ENCODE data around the gene APOB.

Gene APOB, protein sequence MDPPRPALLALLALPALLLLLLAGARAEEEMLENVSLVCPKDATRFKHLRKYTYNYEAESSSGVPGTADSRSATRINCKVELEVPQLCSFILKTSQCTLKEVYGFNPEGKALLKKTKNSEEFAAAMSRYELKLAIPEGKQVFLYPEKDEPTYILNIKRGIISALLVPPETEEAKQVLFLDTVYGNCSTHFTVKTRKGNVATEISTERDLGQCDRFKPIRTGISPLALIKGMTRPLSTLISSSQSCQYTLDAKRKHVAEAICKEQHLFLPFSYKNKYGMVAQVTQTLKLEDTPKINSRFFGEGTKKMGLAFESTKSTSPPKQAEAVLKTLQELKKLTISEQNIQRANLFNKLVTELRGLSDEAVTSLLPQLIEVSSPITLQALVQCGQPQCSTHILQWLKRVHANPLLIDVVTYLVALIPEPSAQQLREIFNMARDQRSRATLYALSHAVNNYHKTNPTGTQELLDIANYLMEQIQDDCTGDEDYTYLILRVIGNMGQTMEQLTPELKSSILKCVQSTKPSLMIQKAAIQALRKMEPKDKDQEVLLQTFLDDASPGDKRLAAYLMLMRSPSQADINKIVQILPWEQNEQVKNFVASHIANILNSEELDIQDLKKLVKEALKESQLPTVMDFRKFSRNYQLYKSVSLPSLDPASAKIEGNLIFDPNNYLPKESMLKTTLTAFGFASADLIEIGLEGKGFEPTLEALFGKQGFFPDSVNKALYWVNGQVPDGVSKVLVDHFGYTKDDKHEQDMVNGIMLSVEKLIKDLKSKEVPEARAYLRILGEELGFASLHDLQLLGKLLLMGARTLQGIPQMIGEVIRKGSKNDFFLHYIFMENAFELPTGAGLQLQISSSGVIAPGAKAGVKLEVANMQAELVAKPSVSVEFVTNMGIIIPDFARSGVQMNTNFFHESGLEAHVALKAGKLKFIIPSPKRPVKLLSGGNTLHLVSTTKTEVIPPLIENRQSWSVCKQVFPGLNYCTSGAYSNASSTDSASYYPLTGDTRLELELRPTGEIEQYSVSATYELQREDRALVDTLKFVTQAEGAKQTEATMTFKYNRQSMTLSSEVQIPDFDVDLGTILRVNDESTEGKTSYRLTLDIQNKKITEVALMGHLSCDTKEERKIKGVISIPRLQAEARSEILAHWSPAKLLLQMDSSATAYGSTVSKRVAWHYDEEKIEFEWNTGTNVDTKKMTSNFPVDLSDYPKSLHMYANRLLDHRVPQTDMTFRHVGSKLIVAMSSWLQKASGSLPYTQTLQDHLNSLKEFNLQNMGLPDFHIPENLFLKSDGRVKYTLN (N-terminal part only)

DNA sequence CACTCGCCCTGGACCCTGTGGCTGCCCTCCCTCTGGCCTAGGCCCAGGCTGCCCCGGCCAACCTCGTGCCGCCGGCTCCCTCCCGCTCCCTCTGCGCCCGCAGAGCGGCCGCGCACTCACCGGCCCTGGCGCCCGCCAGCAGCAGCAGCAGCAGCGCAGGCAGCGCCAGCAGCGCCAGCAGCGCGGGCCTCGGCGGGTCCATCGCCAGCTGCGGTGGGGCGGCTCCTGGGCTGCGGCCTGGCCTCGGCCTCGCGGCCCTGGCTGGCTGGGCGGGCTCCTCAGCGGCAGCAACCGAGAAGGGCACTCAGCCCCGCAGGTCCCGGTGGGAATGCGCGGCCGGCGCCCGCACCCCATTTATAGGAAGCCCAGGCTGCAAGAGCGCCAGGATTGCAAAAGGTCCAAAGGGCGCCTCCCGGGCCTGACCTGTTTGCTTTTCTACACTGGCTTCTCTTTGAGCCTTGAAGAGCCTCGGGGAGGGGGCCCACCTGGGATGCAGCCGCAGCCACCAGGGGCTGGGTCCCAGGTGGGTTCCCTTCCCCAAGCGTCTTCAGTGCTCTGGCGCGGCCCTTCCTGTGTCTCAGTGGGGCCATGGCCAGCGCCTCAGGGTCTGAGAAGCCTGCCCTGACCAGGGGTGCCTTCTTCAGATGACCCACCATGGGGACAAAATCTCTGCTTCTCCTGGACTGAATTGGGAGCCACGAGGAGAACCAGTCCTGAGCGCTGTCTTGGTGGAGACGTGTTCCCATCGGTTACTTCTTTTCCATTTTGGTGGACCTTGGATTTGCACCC lies at the start of gene APOB:
APOB (minus strand) TSS at position 330 of the 789 bp plus-strand sequence; CDS start at position 202, 128 bp downstream.
- no peak for DNase-seq (ENCODE audit: low spot score)

DNA sequence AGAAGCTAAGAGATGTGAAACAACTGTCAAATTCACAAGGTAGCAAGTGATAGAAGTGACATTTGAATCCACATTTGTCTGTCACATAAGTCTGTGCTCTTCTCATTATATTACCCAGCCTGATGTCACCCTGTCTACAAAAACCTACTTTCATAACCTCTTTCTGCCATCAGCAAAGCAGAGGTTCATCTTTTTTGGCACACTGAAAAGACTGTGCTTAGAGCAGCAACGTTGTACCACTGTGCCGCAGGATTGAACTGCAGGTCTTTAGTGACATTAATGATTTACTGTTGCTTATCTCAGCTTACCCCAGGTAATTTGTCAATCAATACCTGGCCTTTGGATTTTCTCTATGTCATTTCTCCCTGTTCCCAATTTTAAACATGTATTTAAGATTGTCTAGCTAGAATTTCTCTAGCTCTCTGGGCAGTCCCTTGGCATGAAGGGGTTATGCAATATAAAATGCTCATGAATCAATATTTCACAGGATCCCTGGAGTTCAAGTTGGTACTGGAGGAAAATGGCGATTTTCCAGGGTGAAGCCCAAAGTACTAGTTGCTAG lies 48.5 kb upstream of the APOB start:
- DNase-seq (ENCODE audit: low spot score), result no peak

GRCh38 chr2:21084401-21084800 lies 40.5 kb upstream of the APOB start:
- no peak for DNase-seq (ENCODE audit: low spot score)

GRCh38 chr2:21083482-21083881 lies 39.6 kb upstream of the APOB start:
- no peak for DNase-seq (ENCODE audit: low spot score)

DNA sequence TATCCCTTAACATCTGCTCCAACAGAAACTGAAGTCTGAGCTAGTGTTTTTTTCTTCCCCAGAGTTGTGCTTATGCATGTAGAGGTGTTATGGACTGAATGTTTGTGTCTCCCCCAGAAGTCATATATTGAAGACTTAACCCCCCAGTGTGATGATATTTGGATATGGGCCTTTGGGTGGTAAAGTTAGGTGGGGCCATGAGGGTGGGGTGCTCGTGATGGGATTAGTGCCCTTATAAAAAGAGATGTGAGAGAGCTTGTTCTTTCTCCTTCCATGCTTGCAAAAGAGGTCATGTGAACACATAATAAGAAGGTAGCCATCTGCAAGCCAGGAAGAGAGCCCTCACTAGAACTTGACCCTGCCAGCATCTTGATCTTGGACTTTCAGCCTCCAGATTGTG lies 34.4 kb upstream of the APOB start:
- no peak for DNase-seq (ENCODE audit: low spot score)

DNA sequence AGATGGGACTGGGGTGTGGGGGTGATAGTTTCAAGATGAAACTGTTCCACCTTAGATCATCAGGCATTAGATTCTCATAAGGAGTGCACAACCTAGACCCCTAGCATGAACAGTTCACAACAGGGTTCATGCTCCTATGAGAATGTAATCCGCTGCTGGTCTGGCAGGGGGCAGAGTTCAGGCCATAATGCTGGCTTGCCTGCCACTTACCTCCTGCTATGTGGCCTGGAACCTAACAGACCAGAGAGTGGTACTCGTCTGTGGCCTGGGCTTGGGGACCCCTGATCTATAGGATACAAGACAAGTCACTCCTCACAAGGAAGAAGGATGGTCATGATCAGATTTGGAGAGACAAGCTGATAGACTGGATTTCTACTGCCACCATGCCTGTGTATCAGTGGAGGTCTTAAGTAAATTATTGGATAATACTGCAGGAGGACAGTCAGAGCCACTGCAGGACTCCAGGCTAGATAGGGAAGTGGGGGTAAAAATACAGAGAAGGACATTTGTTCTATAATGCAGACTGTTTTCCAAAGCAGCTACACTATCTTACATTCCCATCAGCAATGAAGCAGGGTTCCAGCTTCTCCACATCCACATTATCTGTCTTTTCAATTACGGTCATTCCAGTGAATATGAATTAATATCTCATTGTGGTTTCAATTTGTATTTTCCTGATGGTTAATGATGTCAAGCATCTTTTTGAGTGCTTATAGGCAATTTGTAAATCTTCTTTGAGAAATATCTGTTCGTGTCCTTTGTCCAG lies 28.8 kb upstream of the APOB start:
- DNase-seq (ENCODE audit: low spot score), result no peak

DNA sequence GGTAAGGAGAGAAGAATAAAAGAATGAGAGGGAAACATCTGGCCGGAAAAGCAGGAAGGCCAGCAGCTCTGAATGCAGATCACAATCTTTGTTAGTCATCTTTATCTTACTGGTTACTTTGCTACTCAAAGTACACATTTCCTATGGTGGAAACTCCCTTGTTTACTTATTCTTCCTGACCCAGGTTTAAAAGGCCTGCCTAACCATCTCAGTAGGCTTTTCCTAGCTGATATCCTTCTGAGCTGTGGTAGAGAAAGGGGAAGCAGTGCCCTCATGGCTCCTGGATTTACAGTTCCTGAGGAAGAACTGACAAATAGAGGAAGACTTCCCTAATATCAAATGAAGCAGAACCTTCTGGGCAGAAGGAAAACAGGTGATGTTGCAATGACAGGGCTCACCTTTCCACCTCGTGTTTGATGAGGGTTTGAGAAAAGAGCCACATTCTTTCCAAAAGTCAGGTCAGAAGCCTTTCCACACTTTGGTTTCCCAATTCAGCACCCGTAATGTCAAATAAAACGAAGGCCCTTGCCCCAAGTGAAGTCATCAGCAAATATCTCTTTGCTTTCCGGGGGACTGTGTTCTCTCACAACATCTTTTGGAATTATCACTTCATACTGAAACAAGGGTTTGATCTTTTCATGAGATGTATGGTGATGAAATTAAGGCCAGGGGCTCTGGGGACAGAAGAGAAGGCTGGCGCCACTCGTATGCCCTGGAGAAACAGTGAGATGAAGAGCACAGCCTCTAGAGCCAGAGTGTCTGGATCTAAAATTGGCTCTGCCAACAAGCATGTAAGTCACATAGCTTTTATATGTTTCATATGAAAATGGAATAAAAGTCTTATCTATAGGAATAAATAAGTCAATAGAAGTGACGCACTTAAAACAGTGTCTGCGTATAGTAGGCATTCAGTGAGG lies 26.7 kb upstream of the APOB start:
- DNase-seq (ENCODE audit: low spot score), result no peak

DNA sequence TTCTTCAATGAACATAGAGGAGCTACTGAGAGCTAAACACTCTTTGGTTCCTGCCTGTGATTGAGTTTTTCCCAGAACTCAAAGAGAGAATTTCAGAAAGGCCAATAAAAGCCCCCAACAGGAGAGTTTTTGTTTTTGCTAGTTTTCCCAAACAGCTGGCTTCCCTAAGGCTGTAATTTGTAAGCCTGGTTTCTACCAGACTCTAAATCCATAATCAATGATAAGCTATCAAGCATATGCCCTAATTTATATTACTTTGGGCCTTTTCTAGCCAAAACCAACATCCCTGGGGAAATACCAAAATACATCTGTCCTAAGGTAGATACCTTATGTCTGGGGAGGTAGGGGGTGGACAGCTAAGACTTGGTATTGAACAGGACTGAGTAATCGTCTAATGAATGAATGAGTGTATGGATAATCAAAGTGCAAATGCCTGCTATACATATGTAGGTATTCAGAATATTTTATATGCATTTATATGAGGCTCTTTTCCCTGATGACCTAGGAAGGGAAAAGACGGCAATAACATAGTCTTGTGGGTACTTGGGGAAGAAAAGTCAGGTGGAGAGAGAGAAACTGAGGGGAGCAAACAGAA lies 26.0 kb upstream of the APOB start:
- DNase-seq (ENCODE audit: low spot score), result no peak

- DNase-seq (ENCODE audit: low spot score), result no peak
Observed at GRCh38 chr2:21067859-21068537, 24.1 kb upstream of the APOB start.

GRCh38 chr2:21067125-21067524 lies 23.3 kb upstream of the APOB start:
- DNase-seq (ENCODE audit: low spot score), result no peak

GRCh38 chr2:21059885-21060610 lies 16.2 kb upstream of the APOB start:
- DNase-seq (ENCODE audit: low spot score), result no peak

GRCh38 chr2:21057097-21057496 lies 13.2 kb upstream of the APOB start:
- no peak for DNase-seq (ENCODE audit: low spot score)

GRCh38 chr2:21055879-21056790 lies 12.3 kb upstream of the APOB start:
- DNase-seq (ENCODE audit: low spot score), result no peak

GRCh38 chr2:21055451-21055850 lies 11.6 kb upstream of the APOB start:
- no peak for DNase-seq (ENCODE audit: low spot score)

GRCh38 chr2:21054011-21054410 lies 10.1 kb upstream of the APOB start:
- DNase-seq (ENCODE audit: low spot score), result no peak

DNA sequence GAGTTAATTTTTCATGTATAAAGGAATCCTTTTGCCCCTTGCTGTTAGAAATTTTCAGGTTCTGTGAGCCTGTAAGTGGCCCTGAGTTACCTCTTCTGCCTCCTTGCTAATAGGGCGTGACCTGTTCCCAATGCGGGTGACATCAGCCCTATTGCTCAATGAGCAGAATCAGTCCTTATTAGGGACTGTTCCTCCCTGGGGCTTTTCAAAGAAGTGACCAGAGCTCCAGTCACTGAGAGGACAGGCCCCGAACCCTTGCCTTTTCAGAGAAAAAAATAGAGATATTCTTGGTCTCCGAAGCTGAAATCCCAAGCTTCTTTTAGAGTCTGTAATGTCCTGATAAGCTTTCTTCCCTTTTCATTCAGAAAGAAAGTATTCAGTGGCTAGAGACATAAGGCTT lies 8.2 kb upstream of the APOB start:
- DNase-seq (ENCODE audit: low spot score), result no peak

All from CD4-positive, alpha-beta T cell treated with Interleukin-2 at 100 ng/mL for 4 hours (primary cell).